GM15510 (cell line): ENCODE results near the gene CD72.

Experiments
- POLR2A ChIP-seq: IDR thresholded peaks from 3 replicates; pipeline ENCODE4 v1.6.1; 2011; ENCODE audit warnings: borderline replicate concordance; ENCODE audit not compliant: insufficient read length; ENCODE audit errors: extremely low read depth

The CD72 gene

GRCh38 chr9:35656348-35656747 lies 38.1 kb upstream of the CD72 start:
- no peak for TF ChIP-seq POLR2A

DNA sequence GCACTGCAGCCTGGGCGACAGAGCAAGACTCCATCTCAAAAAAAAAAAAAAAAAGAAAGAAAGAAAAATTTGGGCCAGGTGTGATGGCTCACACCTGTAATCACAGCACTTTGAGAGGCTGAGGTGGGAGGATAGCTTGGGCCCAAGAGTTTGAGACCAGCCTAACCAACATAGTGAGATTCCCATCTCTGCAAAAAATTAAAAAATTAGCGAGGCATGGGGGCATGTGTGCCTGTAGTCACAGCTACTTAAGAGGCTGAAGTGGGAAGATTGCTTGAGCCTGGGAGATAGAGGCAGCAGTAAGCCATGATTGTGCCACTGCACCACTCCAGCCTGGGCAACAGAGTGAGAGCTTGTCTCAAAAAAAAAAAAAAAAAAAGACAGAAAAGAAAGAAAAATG lies 35.4 kb upstream of the CD72 start:
- no peak for TF ChIP-seq POLR2A

GRCh38 chr9:35652829-35653209 lies 34.6 kb upstream of the CD72 start:
- no peak for TF ChIP-seq POLR2A

DNA sequence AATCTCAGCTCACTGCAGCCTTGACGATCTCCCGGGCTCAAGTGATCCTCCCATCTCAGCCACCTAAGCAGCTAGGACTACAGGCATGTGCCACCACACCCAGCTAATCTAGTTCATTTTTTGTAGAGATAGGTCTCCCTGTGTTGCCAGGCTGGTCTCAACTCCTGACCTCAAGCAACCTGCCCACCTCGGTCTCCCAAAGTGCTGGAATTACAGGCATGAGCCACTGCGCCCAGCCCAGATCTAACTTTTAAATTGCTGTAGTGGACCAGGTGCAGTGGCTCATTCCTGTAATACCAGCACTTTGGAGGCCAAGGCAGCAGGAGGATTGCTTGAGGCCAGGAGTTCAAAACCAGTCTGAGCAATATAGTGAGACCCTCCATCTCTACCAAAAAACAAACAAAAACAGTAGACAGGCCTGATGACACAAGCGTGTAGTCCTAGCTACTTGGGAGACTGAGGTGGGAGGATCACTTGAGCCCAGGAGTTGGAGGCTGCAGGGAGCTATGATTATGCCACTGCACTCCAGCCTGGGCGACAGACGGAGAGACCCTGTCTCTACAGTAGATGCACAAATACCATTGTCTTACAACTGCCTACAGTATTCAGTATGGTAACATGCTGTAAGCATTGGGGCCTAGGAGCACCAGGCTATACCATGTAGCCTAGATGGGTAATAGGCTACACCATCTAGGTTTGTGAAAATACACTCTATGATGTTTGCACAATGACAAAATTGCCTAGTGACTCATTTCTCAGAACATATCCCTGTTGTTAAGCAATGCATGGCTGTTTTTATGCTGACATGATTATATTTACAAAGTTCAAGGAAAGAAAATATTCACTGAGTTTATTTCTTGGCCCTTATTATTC lies 34.0 kb upstream of the CD72 start:
- no peak for TF ChIP-seq POLR2A

DNA sequence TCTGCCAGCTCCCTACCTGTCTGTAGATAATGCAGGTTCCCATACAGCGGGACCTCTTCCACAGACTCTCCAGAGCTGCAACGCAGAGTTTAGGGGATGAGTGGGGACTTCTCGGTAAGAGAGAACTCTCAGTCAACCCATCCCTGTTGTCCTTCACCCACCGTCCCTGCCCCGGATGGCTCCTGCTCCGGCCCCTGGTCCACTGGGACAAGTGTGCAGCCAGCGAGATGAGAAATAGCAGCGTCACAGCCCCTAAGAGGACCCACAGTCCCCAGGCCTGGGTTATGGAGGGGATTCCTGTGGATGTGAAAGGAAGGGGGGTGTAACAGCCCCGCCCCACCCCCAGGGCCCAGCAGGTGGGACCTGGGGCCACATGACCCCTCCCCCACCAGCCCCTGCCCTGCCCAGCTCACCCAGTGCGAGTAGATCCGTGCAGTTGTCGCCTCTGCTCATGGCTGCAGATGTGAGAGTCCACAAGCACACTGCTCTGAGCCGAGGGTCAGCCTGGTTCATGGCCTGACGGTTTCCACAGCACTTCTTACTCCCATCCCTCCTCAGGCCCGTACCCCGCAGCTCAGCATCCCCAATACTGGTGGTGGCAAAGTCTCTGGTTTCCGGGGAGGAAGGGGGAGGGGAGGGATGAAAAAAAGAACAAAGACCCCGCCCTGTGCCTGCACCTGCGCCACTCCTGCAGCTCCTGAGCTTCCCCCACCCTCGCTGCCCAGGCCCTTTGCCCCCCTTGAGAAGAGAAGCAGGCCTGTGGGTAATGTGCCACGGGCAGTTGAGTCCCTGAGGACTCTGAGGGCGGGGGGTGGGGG lies 32.3 kb upstream of the CD72 start, which contains the start of gene SIT1:
TSS of gene SIT1 (minus strand) at position 591 of the 818 bp plus-strand sequence. CDS start at position 513, 78 bp downstream.
- TF ChIP-seq POLR2A, result peak; percentile 32

DNA sequence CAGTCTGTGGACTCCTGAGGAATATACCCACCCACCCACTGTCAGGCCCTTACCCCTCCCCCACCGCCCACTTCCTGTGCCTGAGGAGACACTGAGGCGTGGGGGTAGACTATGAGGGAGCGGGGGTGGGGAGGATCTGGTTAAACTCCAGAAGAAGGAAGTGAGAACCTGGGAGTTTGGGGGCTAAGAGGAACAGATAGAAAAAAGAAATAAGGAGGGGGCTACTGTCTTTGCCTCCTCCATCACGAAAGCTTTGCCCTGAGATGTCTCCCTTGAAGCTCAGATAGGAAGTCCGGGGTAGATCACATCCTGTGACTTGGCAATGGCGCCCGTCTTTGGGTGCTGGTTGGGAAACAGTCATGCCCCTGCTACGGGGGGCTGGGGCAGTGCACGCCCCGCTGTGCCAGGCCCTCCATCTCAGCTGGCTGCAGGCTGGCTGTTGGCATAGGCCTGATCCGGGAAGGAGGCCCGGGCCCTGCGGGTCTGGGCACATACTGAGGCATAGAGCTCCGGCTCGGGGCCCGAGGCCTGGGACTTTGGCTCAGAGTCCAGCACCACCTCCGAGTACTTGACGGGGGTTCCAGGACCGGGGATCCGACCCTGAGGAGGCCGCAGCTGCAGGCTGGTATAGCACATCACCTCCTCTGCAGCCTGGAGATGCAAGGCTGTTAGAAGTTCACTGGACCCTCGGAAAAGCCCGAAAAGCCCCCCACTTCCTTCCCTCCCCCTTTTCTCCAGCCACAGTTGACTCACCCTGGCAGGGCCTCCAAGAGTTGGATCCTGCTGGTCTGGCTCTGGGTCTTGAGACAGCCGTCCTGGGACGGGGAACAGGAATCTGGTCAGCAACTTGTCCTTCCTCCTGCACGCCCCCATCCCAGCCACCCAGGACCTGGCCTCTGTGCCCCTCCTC lies 31.5 kb upstream of the CD72 start:
- TF ChIP-seq POLR2A, result no peak

GRCh38 chr9:35646533-35647265 lies 28.5 kb upstream of the CD72 start:
- TF ChIP-seq POLR2A, result peak; percentile 75

- TF ChIP-seq POLR2A, result no peak
These were observed 27.9 kb upstream of the CD72 start for GRCh38 chr9:35646153-35646532.

- TF ChIP-seq POLR2A, result no peak
These were observed 24.8 kb upstream of the CD72 start for GRCh38 chr9:35643046-35643445.

DNA sequence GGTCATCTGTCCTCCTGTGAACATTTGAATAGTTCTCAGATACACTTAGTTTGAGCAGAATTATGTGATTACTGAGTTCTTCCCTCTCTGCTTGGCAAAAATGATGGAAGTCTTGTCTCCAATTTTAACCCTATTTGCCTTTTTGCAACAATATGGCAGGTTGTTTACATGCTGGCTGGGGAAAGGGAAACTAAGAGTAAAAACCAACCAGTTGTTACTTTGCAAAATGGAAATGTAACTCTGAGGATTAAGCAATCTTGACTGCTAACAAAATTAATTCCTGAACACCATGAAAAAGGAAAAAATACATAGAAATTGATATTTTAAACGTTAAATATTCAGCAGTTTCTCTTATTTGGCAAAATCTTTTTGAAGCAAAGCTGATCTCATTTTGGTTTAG lies 21.4 kb upstream of the CD72 start:
- TF ChIP-seq POLR2A, result no peak

DNA sequence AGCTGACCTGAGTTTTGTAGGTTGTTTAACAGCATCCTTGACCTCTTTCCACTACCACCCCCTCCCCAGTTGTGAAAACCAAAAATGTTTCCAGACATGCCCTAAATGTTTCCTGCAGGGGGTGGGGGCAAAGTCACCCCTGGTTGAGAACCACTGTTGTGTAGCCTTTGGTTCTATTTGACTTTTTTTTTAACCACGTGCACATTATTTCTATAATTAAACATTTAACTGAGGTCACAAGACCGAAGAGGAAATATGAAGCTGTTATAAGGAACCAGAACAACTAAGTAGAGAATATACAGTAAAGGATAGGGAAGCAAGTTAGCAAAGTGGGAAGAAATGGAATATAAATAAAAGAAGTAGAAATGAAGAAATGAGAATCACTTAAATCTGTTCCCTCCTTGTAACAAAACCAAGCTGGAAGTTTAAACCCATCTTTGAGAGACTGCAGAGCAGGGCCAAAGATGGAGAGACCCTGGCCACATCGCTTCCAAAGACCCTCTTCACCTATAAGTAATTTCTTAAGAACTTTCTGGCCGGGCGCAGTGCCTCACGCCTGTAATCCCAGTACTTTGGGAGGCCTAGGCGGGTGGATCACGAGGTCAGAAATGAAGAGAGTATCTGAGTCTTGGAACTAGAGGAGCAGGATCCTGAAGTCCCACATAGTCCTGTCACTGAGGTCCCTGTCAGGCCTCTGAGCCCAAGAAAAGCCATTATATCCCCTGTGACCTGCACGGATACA lies 18.1 kb upstream of the CD72 start:
- no peak for TF ChIP-seq POLR2A

- TF ChIP-seq POLR2A, result no peak
These were observed 17.5 kb upstream of the CD72 start for GRCh38 chr9:35635730-35636129.

DNA sequence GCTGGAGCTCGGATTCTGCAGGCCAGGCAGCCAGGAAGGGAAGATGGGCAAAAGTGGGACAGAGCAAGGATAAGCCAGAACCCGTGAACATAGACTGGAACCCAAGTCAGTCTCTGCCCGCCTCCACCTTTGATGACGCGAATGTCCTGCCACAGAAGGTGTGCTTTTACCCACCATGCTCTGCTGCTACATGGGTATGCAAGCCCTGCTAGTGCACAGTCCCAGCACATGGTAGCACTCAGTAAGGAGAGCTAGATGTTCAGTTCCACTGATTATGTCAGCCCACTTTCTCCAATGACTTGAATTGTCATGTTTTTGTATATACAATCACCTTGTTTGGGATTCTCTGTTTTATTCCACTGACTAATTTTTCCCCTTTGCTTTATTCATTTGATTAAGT lies 11.4 kb upstream of the CD72 start:
- no peak for TF ChIP-seq POLR2A

GRCh38 chr9:35628389-35628991 lies 10.3 kb upstream of the CD72 start:
- no peak for TF ChIP-seq POLR2A

GRCh38 chr9:35627575-35627974 lies 9.4 kb upstream of the CD72 start:
- no peak for TF ChIP-seq POLR2A
